ENCODE measurements around the gene LEMD1.

DNA sequence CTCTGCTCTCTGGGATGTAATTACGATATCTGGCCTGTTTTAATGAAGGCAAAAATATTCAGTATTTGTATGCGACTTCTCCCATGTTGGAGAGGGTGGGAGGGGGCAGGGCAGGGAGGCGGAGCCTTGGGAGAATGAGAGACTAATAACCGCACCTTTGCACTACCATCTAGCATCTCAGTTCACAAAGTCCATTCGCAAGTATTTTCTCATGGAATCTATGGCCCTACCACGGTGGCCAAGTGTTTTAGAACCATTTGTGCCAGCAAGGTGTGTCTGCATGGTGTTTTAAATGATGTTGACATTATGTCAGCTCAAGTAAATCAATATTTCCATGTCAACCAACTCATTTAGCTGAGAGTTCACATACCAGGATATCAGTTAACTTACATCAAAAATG is 48.3 kb upstream of the LEMD1 start:
- TF ChIP-seq POLR2A (IDR thresholded peaks at IDR 0.05) = no peak
- TF ChIP-seq, protein P1, sequence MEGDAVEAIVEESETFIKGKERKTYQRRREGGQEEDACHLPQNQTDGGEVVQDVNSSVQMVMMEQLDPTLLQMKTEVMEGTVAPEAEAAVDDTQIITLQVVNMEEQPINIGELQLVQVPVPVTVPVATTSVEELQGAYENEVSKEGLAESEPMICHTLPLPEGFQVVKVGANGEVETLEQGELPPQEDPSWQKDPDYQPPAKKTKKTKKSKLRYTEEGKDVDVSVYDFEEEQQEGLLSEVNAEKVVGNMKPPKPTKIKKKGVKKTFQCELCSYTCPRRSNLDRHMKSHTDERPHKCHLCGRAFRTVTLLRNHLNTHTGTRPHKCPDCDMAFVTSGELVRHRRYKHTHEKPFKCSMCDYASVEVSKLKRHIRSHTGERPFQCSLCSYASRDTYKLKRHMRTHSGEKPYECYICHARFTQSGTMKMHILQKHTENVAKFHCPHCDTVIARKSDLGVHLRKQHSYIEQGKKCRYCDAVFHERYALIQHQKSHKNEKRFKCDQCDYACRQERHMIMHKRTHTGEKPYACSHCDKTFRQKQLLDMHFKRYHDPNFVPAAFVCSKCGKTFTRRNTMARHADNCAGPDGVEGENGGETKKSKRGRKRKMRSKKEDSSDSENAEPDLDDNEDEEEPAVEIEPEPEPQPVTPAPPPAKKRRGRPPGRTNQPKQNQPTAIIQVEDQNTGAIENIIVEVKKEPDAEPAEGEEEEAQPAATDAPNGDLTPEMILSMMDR (IDR thresholded peaks at IDR 0.05) = no peak
